ENCODE data around the gene STIP1.

- TF ChIP-seq CTCF (IDR thresholded peaks at IDR 0.05; ENCODE audit: low read depth, low read length, missing input control) (no peak), SP1 (IDR thresholded peaks at IDR 0.05) (no peak), TAF1 (conservative IDR thresholded peaks at IDR 0.05) (no peak), REST (IDR thresholded peaks at IDR 0.05) (no peak), MAX (IDR thresholded peaks at IDR 0.05) (no peak), GABPA (IDR thresholded peaks at IDR 0.05 in 1 of 2, conservative IDR thresholded peaks at IDR 0.05 in 1 of 2) (no peak), ZBTB33 (IDR thresholded peaks at IDR 0.05) (no peak), RAD21 (IDR thresholded peaks at IDR 0.05) (no peak), EGR1 (IDR thresholded peaks at IDR 0.05; ENCODE audit: low read depth in 2 of 2) (no peak), YY1 (IDR thresholded peaks at IDR 0.05) (no peak), RXRA (IDR thresholded peaks at IDR 0.05) (no peak), FOXA1 (IDR thresholded peaks at IDR 0.05) (no peak), ATF3 (IDR thresholded peaks at IDR 0.05) (no peak)
Observed at GRCh38 chr11:64138398-64138797, 47.6 kb upstream of the STIP1 start.

Measured in liver (tissue), 3 donors.